Trophoblast cell (in vitro differentiated cells and primary cell): ENCODE data around the gene MIB2. TPM values are rescaled to one million over a fixed set of nuclear protein-coding genes. Genes with fewer than 3 reads are reported as not detected.

Experiments
- DNase-seq, 2 donors: peaks; one replicate each; pipeline ENCODE4 v3.0.0-alpha.2; 2016
- H2AFZ ChIP-seq: 2 replicates; pipeline ENCODE4 v1.6.1; 2013; ENCODE audit warnings: low read length, moderate library complexity, mild to moderate bottlenecking; ENCODE audit not compliant: insufficient read depth, poor library complexity
- H2AK5ac ChIP-seq: 2 replicates; pipeline ENCODE4 v1.6.1; 2013; ENCODE audit warnings: mild to moderate bottlenecking, low read length
- H2BK120ac ChIP-seq: 2 replicates; pipeline ENCODE4 v1.6.1; 2013; ENCODE audit warnings: low read length, mild to moderate bottlenecking, moderate library complexity; ENCODE audit not compliant: insufficient read depth, poor library complexity
- H2BK12ac ChIP-seq: 2 replicates; pipeline ENCODE4 v1.6.1; 2013; ENCODE audit warnings: mild to moderate bottlenecking, low read length, moderate library complexity
- H2BK5ac ChIP-seq: 2 replicates; pipeline ENCODE4 v1.6.1; 2013; ENCODE audit warnings: low read length, low read depth, moderate library complexity, mild to moderate bottlenecking; ENCODE audit not compliant: poor library complexity
- H3K14ac ChIP-seq: 2 replicates; pipeline ENCODE4 v1.6.1; 2013; ENCODE audit warnings: mild to moderate bottlenecking, low read length
- H3K18ac ChIP-seq: 2 replicates; pipeline ENCODE4 v1.6.1; 2013; ENCODE audit warnings: mild to moderate bottlenecking, low read length
- H3K23ac ChIP-seq: 2 replicates; pipeline ENCODE4 v1.6.1; 2013; ENCODE audit warnings: low read length
- H3K27ac ChIP-seq: 2 replicates; pipeline ENCODE4 v1.5.1; 2013; ENCODE audit warnings: low read depth, mild to moderate bottlenecking, inconsistent platforms, low read length, moderate library complexity
- H3K27me3 ChIP-seq: 2 replicates; pipeline ENCODE4 v1.6.1; 2013; ENCODE audit warnings: inconsistent platforms, mild to moderate bottlenecking, low read length, moderate library complexity; ENCODE audit not compliant: insufficient read depth
- H3K36me3 ChIP-seq, 2 experiments: 1 replicate in 1 of 2; 2 replicates in 1 of 2; pipeline ENCODE4 v1.6.1; 2013; ENCODE audit warnings: low read length in 2 of 2, mild to moderate bottlenecking in 2 of 2, moderate library complexity in 1 of 2; ENCODE audit not compliant: insufficient read depth in 2 of 2, control insufficient read depth in 1 of 2
- H3K4ac ChIP-seq: 2 replicates; pipeline ENCODE4 v1.6.1; 2013; ENCODE audit warnings: low read depth, mild to moderate bottlenecking, low read length, moderate library complexity
- H3K4me1 ChIP-seq, 2 experiments: 1 replicate in 1 of 2; 2 replicates in 1 of 2; pipeline ENCODE4 v1.6.1; 2013; ENCODE audit warnings: low read length in 2 of 2, mild to moderate bottlenecking in 2 of 2, moderate library complexity in 1 of 2; ENCODE audit not compliant: insufficient read depth in 2 of 2, control insufficient read depth in 1 of 2
- H3K4me2 ChIP-seq: 2 replicates; pipeline ENCODE4 v1.6.1; 2013; ENCODE audit warnings: inconsistent platforms, mild to moderate bottlenecking, low read length, moderate library complexity
- H3K4me3 ChIP-seq: 2 replicates; pipeline ENCODE4 v1.5.1; 2013; ENCODE audit warnings: mild to moderate bottlenecking, low read depth, low read length, inconsistent platforms
- H3K79me1 ChIP-seq: one replicate; pipeline ENCODE4 v1.6.1; 2013; ENCODE audit warnings: low read length
- H3K79me2 ChIP-seq: 2 replicates; pipeline ENCODE4 v1.6.1; 2013; ENCODE audit warnings: low read length, mild to moderate bottlenecking; ENCODE audit not compliant: control insufficient read depth, insufficient read depth, poor library complexity
- H3K9ac ChIP-seq: 2 replicates; pipeline ENCODE4 v1.6.1; 2013; ENCODE audit warnings: mild to moderate bottlenecking, low read length
- H3K9me3 ChIP-seq: 2 replicates; pipeline ENCODE4 v1.6.1; 2013; ENCODE audit warnings: low read depth, mild to moderate bottlenecking, control low read depth, inconsistent platforms, low read length; ENCODE audit not compliant: insufficient read depth
- H4K12ac ChIP-seq: 2 replicates; pipeline ENCODE4 v1.6.1; 2013; ENCODE audit warnings: low read depth, mild to moderate bottlenecking, low read length, moderate library complexity
- H4K8ac ChIP-seq: 2 replicates; pipeline ENCODE4 v1.6.1; 2013; ENCODE audit warnings: low read depth, mild to moderate bottlenecking, low read length, moderate library complexity
- H4K91ac ChIP-seq: one replicate; pipeline ENCODE4 v1.6.1; 2013; ENCODE audit warnings: low read depth, mild to moderate bottlenecking, low read length, moderate library complexity
- WGBS: extraction: QIAGEN DNeasy Blood & Tissue Kit; methylation state at CpG from one replicate; pipeline ENCODE4 v1.1.7; 2013; ENCODE audit warnings: missing lambda C conversion rate; ENCODE audit not compliant: insufficient read length, insufficient coverage; ENCODE audit errors: extremely low coverage; 5-methylcytosine and 5-hydroxymethylcytosine counted together
- polyA plus RNA-seq: library from polyadenylated mRNA; stranded (reverse); fragments of 200-250 nt; gene quantifications from 2 replicates; pipeline ENCODE4 v1.2.3, GENCODE V29; 2013

The MIB2 gene
- polyA plus RNA-seq, result 76.4 and 79.3 TPM in 2 replicates

DNA sequence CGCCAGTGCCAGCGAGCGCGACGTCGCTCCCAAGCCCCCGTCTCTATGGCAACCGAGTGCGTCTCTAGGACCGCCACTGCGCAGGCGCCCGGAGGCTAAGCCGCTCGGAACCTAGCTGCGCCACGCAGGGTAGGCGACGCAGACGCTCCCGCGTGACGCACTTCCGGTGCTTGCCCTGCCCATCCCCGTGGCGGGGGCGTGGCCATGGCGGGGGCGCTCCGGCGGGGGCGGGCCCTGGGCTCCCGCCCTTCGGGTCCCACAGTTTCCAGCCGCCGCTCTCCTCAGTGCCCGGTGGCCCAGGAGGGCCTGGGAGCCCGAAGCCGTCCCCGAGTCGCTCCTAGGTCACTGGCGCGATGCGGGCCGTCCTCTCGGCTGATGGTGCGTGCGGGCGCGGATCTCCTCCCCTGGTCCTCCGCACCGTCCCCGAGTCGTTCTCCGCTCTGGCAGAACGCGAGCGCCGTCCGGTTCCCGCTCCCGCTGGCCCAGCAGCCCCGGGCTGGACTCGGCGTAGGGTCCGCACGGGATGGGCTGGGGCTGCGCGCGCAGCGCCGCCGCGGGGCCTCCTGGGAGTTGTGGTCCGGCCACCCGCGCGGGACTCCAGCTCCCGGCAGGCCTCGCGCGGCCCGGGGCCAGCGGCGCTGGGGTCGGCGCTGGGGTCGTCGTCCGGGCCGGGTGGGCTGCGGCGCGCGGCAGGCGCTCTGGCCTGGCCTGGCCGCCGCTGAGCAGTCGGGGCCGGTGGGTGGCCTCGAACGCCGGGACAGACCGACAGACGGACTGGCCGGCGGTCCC, at the start of gene MIB2:
TSS of gene MIB2 (plus strand) at position 245 of the 789 bp plus-strand sequence. CDS start 7,953 bp downstream, outside the sequence.
- H2AK5ac ChIP-seq, result peak within 1 kb of the TSS; percentile 99
- DNase-seq, result peak; percentile 97 to 99
- H3K9me3 ChIP-seq, result no peaks in the 10 kb centered on the region
- no CpG with 5 or more reads among the region's 107 CpGs for WGBS
- peak within 1 kb of the TSS; percentile 98 for H2AFZ ChIP-seq
- peak within 1 kb of the TSS; percentile 100 for H4K91ac ChIP-seq
- H3K4me2 ChIP-seq, result peak within 1 kb of the TSS; percentile 96
- H3K23ac ChIP-seq, result no peak within 1 kb of the TSS
- peak within 1 kb of the TSS; percentile 100 for H3K14ac ChIP-seq
- H3K27me3 ChIP-seq, result no peaks in the 10 kb centered on the region
- peak within 1 kb of the TSS; percentile 99 for H2BK120ac ChIP-seq
- peak within 1 kb of the TSS; percentile 99 for H3K18ac ChIP-seq
- H3K36me3 ChIP-seq, result peaks cover 14 to 15% of the 10 kb centered on the region in 2 experiments
- H4K8ac ChIP-seq, result peak within 1 kb of the TSS; percentile 100
- peak within 1 kb of the TSS; percentile 95 for H3K4ac ChIP-seq
- peak within 1 kb of the TSS; percentile 97 for H3K9ac ChIP-seq
- H3K4me3 ChIP-seq, result peak within 1 kb of the TSS; percentile 98
- H3K79me1 ChIP-seq, result peaks cover 8% of the 10 kb centered on the region
- peak within 1 kb of the TSS; percentile 97 for H2BK5ac ChIP-seq
- peaks cover 10 to 15% of the 10 kb centered on the region in 2 experiments for H3K4me1 ChIP-seq
- peak within 1 kb of the TSS; percentile 100 for H3K27ac ChIP-seq
- no peak within 1 kb of the TSS for H2BK12ac ChIP-seq
- H3K79me2 ChIP-seq, result peaks cover 5% of the 10 kb centered on the region
- peak within 1 kb of the TSS; percentile 100 for H4K12ac ChIP-seq

DNA sequence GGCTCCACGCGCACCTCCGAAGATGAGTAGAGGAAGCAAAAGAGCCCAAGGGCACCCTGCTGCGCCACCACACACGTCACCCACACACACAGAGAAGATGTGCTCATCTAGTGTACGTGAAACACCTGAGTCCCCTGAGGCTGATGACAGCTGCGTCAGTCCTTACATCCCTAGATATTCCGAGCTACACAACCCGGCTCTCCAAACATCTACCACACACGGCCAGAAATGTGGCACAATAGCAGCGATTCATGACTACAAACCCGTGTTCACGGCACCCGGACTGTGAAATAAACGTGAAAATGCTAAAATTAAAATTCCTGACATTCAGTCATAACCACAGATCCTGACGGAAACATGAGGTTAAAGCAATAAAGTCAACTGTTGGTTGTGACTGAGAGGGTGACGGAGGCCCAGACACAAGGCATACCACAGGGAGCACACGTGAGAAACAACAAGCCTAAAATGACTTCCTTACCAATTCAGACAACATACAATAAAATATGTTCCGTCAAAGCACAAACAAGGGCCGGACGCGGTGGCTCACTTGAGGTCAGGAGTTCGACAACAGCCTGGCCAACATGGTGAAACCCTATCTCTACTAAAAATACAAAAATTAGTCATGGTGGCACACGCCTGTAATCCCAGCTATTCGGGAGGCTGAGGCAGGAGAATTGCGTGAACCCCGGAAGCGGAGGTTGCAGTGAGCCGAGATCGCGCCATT, 48.0 kb upstream of the MIB2 start:
- no peak overlapping the region for H3K27ac ChIP-seq
- H4K8ac ChIP-seq, result no peak overlapping the region
- no peak overlapping the region for H3K18ac ChIP-seq
- WGBS, result no CpG with 5 or more reads among the region's 31 CpGs
- H2AFZ ChIP-seq, result no peak overlapping the region
- peaks cover 21% of the 10 kb centered on the region for H3K79me2 ChIP-seq
- H3K27me3 ChIP-seq, result no peaks in the 10 kb centered on the region
- H3K79me1 ChIP-seq, result no peaks in the 10 kb centered on the region
- H3K4ac ChIP-seq, result peak overlapping the region; percentile 85
- H3K9me3 ChIP-seq, result no peaks in the 10 kb centered on the region
- no peak overlapping the region for H2BK120ac ChIP-seq
- H3K9ac ChIP-seq, result no peak overlapping the region
- peaks cover 43% of the 10 kb centered on the region in 2 experiments for H3K36me3 ChIP-seq
- H2BK5ac ChIP-seq, result no peak overlapping the region
- peak; percentile 84 to 86 for DNase-seq
- H4K91ac ChIP-seq, result no peak overlapping the region
- H2BK12ac ChIP-seq, result no peak overlapping the region
- no peaks in the 10 kb centered on the region for H3K4me1 ChIP-seq
- no peak overlapping the region for H3K4me2 ChIP-seq
- H3K14ac ChIP-seq, result no peak overlapping the region
- no peak overlapping the region for H3K23ac ChIP-seq
- no peak overlapping the region for H2AK5ac ChIP-seq
- H3K4me3 ChIP-seq, result no peak overlapping the region
- no peak overlapping the region for H4K12ac ChIP-seq

DNA sequence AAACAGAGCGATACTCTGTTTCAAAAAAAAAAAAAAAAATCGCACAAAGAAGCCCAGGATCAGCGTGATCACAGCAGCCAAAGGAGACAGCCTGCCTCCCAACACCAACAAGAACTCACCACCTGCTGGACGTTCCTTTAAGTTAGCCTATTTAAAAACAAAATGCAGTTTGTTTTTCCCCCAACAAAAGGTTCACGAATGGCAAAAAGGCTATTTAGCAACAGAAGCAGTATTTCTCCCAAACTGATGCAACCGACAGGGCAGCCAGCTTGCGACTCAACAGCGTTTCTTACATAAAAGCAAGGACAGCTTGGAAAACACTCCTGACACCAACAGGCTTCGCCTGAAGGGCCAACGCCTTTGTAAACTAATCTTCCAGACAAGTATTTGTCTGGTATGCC, 47.4 kb upstream of the MIB2 start:
- H4K91ac ChIP-seq, result no peak overlapping the region
- H3K4me3 ChIP-seq, result no peak overlapping the region
- no peak overlapping the region for H4K12ac ChIP-seq
- H2BK12ac ChIP-seq, result no peak overlapping the region
- no peaks in the 10 kb centered on the region for H3K27me3 ChIP-seq
- no peak overlapping the region for H2BK120ac ChIP-seq
- H3K23ac ChIP-seq, result no peak overlapping the region
- H4K8ac ChIP-seq, result no peak overlapping the region
- H3K4ac ChIP-seq, result peak overlapping the region; percentile 92
- peak; percentile 55 to 70 for DNase-seq
- no peaks in the 10 kb centered on the region for H3K4me1 ChIP-seq
- no peak overlapping the region for H3K27ac ChIP-seq
- H3K18ac ChIP-seq, result no peak overlapping the region
- no peak overlapping the region for H3K4me2 ChIP-seq
- no peak overlapping the region for H3K9ac ChIP-seq
- no peak overlapping the region for H2BK5ac ChIP-seq
- H3K9me3 ChIP-seq, result no peaks in the 10 kb centered on the region
- H3K79me2 ChIP-seq, result peaks cover 24% of the 10 kb centered on the region
- no CpG with 5 or more reads among the region's 10 CpGs for WGBS
- peaks cover 37% of the 10 kb centered on the region in 2 experiments for H3K36me3 ChIP-seq
- no peaks in the 10 kb centered on the region for H3K79me1 ChIP-seq
- H2AFZ ChIP-seq, result no peak overlapping the region
- H2AK5ac ChIP-seq, result no peak overlapping the region
- no peak overlapping the region for H3K14ac ChIP-seq

DNA sequence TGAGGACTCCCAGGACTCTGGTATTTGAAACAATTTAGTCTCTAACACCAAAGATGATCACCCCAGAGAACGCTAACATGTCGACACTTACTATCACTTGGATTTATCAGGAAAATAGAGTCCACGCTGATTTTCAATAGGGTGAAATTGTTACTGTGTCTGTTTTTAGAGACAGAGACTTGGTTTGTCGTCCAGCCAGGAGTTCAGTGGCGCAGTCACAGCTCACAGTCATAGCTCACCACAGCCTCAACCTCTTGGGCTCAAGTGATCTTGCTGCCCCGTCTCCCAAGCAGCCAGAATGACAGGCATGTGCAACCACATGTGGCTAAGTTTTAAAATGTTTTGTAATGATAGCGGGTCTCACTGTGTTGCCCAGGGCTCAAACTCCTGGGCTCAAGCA, 46.0 kb upstream of the MIB2 start:
- Histone ChIP-seq H4K8ac (no peak overlapping the region), H2BK120ac (no peak overlapping the region), H3K27me3 (no peaks in the 10 kb centered on the region), H3K9ac (no peak overlapping the region), H2AFZ (no peak overlapping the region), H2BK5ac (no peak overlapping the region), H3K36me3 (peaks cover 25 to 26% of the 10 kb centered on the region in 2 experiments), H3K27ac (no peak overlapping the region), H2AK5ac (no peak overlapping the region), H3K4ac (peak overlapping the region; percentile 53), H3K18ac (no peak overlapping the region), H3K23ac (no peak overlapping the region), H4K12ac (no peak overlapping the region), H2BK12ac (no peak overlapping the region), H3K79me1 (peaks cover 4% of the 10 kb centered on the region), H3K4me2 (no peak overlapping the region), H4K91ac (no peak overlapping the region), H3K14ac (no peak overlapping the region), H3K4me1 (peaks cover 0 to 3% of the 10 kb centered on the region in 2 experiments), H3K79me2 (peaks cover 34% of the 10 kb centered on the region), H3K4me3 (no peak overlapping the region), H3K9me3 (no peaks in the 10 kb centered on the region)
- DNase-seq, result no peak
- no CpG with 5 or more reads among the region's 7 CpGs for WGBS
